Stomach (tissue), 4 donors: ENCODE results near the gene B4GALNT3.

ENCODE experiments used
- EP300 ChIP-seq: sonication (generic); formaldehyde crosslinking; IDR thresholded peaks from one replicate; pipeline ENCODE4 v1.6.1; 2017; ENCODE audit warnings: antibody characterized with exemption
- POLR2A ChIP-seq, 4 donors: fragments of 450-650 bp; IDR thresholded peaks; one replicate each; pipeline ENCODE4 v1.6.1; 2016; ENCODE audit warnings: antibody characterized with exemption in 4 of 4, control low read depth in 2 of 4, mild to moderate bottlenecking in 1 of 4, moderate library complexity in 1 of 4
- POLR2AphosphoS5 ChIP-seq, 3 donors: sonication (generic); formaldehyde crosslinking; IDR thresholded peaks; one replicate each; pipeline ENCODE4 v1.6.1; 2016; ENCODE audit warnings: antibody characterized with exemption in 3 of 3
- TF ChIP-seq, protein P1 (sequence below), 7 experiments: fragments of 450-650 bp in 4 of 7; fragments of 200-600 bp in 3 of 7; sonication (generic) in 3 of 7; IDR thresholded peaks; one replicate each; pipeline ENCODE4 v1.5.1; 2016 to 2019; ENCODE audit warnings: antibody characterized with exemption in 7 of 7, control low read depth in 2 of 7, mild to moderate bottlenecking in 1 of 7

DNA sequence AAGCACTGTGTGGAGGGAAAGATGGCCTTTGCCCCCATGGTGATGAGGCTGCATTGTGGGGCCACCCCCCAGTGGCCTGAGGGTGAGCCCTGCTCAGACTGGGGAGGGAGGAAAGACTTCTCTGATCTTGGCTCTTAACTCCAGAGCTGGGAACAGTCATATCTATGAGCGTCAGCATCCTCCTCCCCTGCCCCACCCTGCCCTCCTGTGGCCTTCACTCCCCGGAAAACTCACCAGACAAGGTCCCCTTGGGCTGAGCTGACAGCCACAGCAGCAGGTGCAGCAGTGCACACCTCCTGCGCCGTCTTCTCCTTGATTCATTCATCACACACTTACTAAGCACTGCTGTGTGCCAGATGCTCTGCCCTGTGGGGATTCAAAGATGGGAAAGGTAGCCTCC, 98.8 kb downstream of the B4GALNT3 start:
- TF ChIP-seq, protein P1, sequence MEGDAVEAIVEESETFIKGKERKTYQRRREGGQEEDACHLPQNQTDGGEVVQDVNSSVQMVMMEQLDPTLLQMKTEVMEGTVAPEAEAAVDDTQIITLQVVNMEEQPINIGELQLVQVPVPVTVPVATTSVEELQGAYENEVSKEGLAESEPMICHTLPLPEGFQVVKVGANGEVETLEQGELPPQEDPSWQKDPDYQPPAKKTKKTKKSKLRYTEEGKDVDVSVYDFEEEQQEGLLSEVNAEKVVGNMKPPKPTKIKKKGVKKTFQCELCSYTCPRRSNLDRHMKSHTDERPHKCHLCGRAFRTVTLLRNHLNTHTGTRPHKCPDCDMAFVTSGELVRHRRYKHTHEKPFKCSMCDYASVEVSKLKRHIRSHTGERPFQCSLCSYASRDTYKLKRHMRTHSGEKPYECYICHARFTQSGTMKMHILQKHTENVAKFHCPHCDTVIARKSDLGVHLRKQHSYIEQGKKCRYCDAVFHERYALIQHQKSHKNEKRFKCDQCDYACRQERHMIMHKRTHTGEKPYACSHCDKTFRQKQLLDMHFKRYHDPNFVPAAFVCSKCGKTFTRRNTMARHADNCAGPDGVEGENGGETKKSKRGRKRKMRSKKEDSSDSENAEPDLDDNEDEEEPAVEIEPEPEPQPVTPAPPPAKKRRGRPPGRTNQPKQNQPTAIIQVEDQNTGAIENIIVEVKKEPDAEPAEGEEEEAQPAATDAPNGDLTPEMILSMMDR (IDR thresholded peaks at IDR 0.05), result no peak
- TF ChIP-seq POLR2AphosphoS5 (IDR thresholded peaks at IDR 0.05) (no peak), POLR2A (IDR thresholded peaks at IDR 0.05) (no peak), EP300 (no peak)
